ENCODE data around the gene COL16A1.

- TF ChIP-seq YY1 (IDR thresholded peaks at IDR 0.05; ENCODE audit: insufficient read depth, insufficient read length) (no peak), ZNF274 (IDR thresholded peaks at IDR 0.05; ENCODE audit: low read depth, low read length) (no peak), SUZ12 (IDR thresholded peaks at IDR 0.05; ENCODE audit: extremely low read depth, insufficient read depth, insufficient read length) (no peak)
Measured at GRCh38 chr1:31695327-31695726, 8.5 kb downstream of the COL16A1 start.
